RPMI8226 (cell line): Measurements from ENCODE around the gene NFIA.

Source experiments
- DNase-seq: peaks from one replicate; pipeline ENCODE4 v3.0.0-alpha.2; 2015

The NFIA gene

GRCh38 chr1:61419657-61420056 lies 337.3 kb downstream of the NFIA start:
- no peak for DNase-seq

- DNase-seq = peak; percentile 17
Measured at GRCh38 chr1:61420243-61420642, 337.9 kb downstream of the NFIA start.

- no peak for DNase-seq
Measured at GRCh38 chr1:61420909-61421835, 338.8 kb downstream of the NFIA start.

- no peak for DNase-seq
Measured at GRCh38 chr1:61423643-61424042, 341.3 kb downstream of the NFIA start.

GRCh38 chr1:61424382-61424781 lies 342.0 kb downstream of the NFIA start:
- DNase-seq = no peak

- DNase-seq = no peak
Measured at GRCh38 chr1:61425040-61425439, 342.7 kb downstream of the NFIA start.

GRCh38 chr1:61426254-61426653 lies 343.9 kb downstream of the NFIA start:
- no peak for DNase-seq

GRCh38 chr1:61426885-61427284 lies 344.5 kb downstream of the NFIA start:
- DNase-seq = no peak

GRCh38 chr1:61427510-61427909 lies 345.1 kb downstream of the NFIA start:
- DNase-seq = no peak

- no peak for DNase-seq
Measured at GRCh38 chr1:61428146-61428545, 345.8 kb downstream of the NFIA start.

GRCh38 chr1:61432616-61433388 lies 350.4 kb downstream of the NFIA start:
- DNase-seq = no peak

- DNase-seq = no peak
Measured at GRCh38 chr1:61433646-61434045, 351.3 kb downstream of the NFIA start.

- DNase-seq = no peak
Measured at GRCh38 chr1:61434276-61434675, 351.9 kb downstream of the NFIA start.

- DNase-seq = no peak
Measured at GRCh38 chr1:61435226-61435625, 352.9 kb downstream of the NFIA start.

GRCh38 chr1:61436016-61436415 lies 353.7 kb downstream of the NFIA start:
- DNase-seq = no peak

- DNase-seq = no peak
Measured at GRCh38 chr1:61436491-61437120, 354.2 kb downstream of the NFIA start.

- DNase-seq = no peak
Measured at GRCh38 chr1:61439234-61439633, 356.9 kb downstream of the NFIA start.

- no peak for DNase-seq
Measured at GRCh38 chr1:61441723-61442262, 359.4 kb downstream of the NFIA start.

GRCh38 chr1:61442544-61442943 lies 360.2 kb downstream of the NFIA start:
- no peak for DNase-seq

- DNase-seq = no peak
Measured at GRCh38 chr1:61444288-61444687, 361.9 kb downstream of the NFIA start.

- no peak for DNase-seq
Measured at GRCh38 chr1:61445269-61445825, 363.0 kb downstream of the NFIA start.

GRCh38 chr1:61446531-61446991 lies 364.2 kb downstream of the NFIA start:
- no peak for DNase-seq
